Immature natural killer cell (primary cell): ENCODE data around the gene PDE4D. TPM values are rescaled to one million over a fixed set of nuclear protein-coding genes. Genes with fewer than 3 reads are reported as not detected.

Experiments used
- DNase-seq, 3 donors: peaks; one replicate each; pipeline ENCODE4 v3.0.0; 2022; ENCODE audit warnings: mixed read lengths in 1 of 3
- H3K27ac Mint-ChIP-seq, 6 donors: one replicate each; pipeline ENCODE4 v1.8.0; 2020; ENCODE audit warnings: mixed read lengths in 6 of 6, mild to moderate bottlenecking in 5 of 6, inconsistent platforms in 4 of 6, moderate library complexity in 3 of 6
- H3K27me3 Mint-ChIP-seq, 3 donors: one replicate each; pipeline ENCODE4 v1.8.0; 2020 to 2021; ENCODE audit warnings: low read depth in 3 of 3, mild to moderate bottlenecking in 3 of 3, mixed read lengths in 3 of 3, moderate library complexity in 3 of 3, inconsistent platforms in 1 of 3
- H3K36me3 Mint-ChIP-seq, 3 donors: one replicate each; pipeline ENCODE4 v1.8.0; 2020; ENCODE audit warnings: mixed read lengths in 3 of 3, inconsistent platforms in 2 of 3, mild to moderate bottlenecking in 2 of 3
- H3K4me1 Mint-ChIP-seq, 2 donors: one replicate each; pipeline ENCODE4 v1.8.0; 2020; ENCODE audit warnings: inconsistent platforms in 2 of 2, mild to moderate bottlenecking in 2 of 2, mixed read lengths in 2 of 2, moderate library complexity in 1 of 2
- H3K4me3 Mint-ChIP-seq, 5 donors: one replicate each; pipeline ENCODE4 v1.8.0; 2020; ENCODE audit warnings: mild to moderate bottlenecking in 5 of 5, mixed read lengths in 5 of 5, inconsistent platforms in 3 of 5, moderate library complexity in 3 of 5
- H3K9me3 Mint-ChIP-seq, 6 donors: one replicate each; pipeline ENCODE4 v1.8.0; 2020; ENCODE audit warnings: mild to moderate bottlenecking in 6 of 6, mixed read lengths in 6 of 6, inconsistent platforms in 4 of 6, moderate library complexity in 3 of 6
- polyA plus RNA-seq, 3 donors: library from polyadenylated mRNA; unstranded; fragments of 300-500 nt; fragmentation: Illumina TruSeq; gene quantifications; one replicate each; pipeline ENCODE4 v1.2.3, GENCODE V29; 2021

The PDE4D gene
- polyA plus RNA-seq = 10 to 100 TPM; 10.7 to 15.4 (median 12.6) TPM

DNA sequence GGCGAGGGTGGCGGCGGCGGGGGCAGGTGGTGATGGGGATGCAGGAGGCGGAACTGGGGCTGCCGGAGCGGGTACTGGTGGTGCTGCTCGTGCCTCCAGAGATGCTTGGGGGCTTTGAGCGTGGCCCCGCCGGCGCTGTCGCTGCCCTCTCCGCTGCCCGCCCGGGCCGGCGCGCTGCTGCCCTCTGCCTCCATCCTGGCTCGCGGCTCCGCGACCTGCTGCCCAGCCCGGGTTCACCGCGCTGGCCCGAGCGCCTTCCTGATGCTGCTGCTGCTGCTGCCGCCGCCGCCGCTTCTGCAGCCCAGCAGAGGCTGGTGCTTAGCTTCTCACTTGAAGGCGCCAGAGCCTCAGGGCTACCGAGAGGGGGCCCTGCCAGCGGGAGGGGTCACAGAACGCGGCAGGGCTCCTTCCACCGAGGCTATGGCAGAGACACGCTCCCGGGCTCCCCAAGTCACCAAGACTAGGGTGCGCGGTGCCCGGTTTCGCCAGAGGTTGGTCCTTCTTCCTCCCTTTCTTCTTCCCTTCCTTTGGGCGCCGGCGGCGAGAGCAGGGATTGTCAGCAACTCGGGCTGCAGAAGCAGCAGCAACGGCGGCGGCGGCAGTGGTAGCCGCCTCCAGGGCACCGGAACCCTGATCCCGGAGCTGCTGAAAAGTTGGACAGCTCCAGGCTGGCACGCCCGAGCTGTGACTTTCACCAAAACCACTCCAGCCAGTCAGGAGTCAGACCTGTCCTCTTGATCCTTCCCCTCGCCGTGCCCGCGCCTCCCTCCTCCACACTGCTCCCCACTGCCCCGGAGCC, at the start of gene PDE4D:
PDE4D (minus strand) TSS at position 298 of the 799 bp plus-strand sequence.
- H3K9me3 Mint-ChIP-seq = peaks cover 4 to 37% (median 11%) of the 10 kb centered on the region in 6 donors
- peak within 1 kb of the TSS in 1 of 5 donors; percentile 35 for H3K4me3 Mint-ChIP-seq
- peaks cover 8 to 15% (median 14%) of the 10 kb centered on the region in 3 donors for H3K27me3 Mint-ChIP-seq
- DNase-seq = no peak
- peaks cover 5 to 6% (median 6%) of the 10 kb centered on the region in 3 donors for H3K36me3 Mint-ChIP-seq
- H3K4me1 Mint-ChIP-seq = no peaks in the 10 kb centered on the region
- no peak within 1 kb of the TSS for H3K27ac Mint-ChIP-seq

DNA sequence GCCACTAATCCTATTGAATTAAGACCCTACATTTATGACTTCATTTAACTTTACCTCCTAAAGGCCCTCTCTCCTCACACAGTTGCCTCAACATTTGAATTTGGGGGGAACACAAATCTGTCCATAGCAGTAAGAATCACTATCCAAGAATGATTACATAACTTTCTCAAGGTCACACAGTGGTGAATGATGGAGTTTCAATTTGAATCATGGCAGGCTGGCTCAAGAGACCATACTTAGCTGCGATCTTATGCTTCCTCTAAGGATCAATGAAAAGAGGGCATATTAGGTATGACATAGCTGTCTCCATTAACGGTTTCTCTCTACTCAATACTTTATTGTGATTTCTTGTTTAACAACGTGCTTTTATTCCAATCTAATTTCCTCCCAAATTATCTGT, 44.1 kb upstream of the PDE4D start:
- DNase-seq = no peak
- Mint-ChIP-seq H3K4me1 (no peaks in the 10 kb centered on the region), H3K4me3 (no peak overlapping the region), H3K27me3 (peaks cover 0 to 2% (median 0%) of the 10 kb centered on the region in 3 donors), H3K27ac (no peak overlapping the region), H3K36me3 (no peaks in the 10 kb centered on the region), H3K9me3 (peaks cover 0 to 19% (median 11%) of the 10 kb centered on the region in 6 donors)

DNA sequence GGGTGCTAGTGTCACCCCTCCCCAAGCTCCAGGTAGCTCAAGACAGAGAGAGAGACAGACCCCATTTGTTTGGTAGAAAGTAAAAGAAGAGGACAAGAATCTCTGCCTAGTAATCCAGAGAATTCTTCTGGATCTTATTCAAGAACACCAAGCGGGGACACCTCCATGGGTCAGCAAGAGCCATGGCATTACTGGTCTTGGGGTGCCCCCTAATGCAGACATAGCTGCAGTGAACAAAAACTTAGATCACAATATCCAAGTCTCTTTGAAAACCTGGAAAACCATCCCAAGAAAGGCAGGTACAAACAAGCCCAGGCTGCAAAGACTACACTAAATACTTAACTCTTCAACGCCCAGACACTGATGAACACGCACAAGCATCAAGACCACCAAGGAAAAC, 29.9 kb upstream of the PDE4D start:
- H3K27me3 Mint-ChIP-seq = peaks cover 0 to 4% (median 0%) of the 10 kb centered on the region in 3 donors
- DNase-seq = no peak
- H3K9me3 Mint-ChIP-seq = peaks cover 0 to 27% (median 0%) of the 10 kb centered on the region in 6 donors
- H3K4me1 Mint-ChIP-seq = no peaks in the 10 kb centered on the region
- H3K4me3 Mint-ChIP-seq = no peak overlapping the region
- H3K36me3 Mint-ChIP-seq = no peaks in the 10 kb centered on the region
- no peak overlapping the region for H3K27ac Mint-ChIP-seq

DNA sequence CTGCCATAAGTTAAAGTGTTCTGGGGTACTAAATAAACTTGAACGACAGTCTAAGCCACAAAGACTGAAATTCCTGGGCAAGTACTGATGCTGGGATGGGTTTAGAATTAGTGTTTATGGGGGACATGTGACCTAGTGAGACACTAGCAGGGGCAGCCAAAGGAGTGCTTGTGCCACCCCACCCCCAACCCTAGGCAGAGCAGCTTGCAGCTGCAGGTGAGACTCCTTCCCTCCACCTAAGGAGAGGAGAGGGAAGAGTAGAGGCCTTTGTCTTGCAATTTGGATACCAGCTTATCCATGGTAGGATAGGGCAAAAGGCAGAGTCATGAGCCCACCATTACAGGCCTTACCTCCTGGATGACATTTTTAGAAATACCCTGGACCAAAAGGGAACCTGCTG, 28.7 kb upstream of the PDE4D start:
- Mint-ChIP-seq H3K4me1 (no peaks in the 10 kb centered on the region), H3K27ac (no peak overlapping the region), H3K9me3 (peaks cover 0 to 27% (median 0%) of the 10 kb centered on the region in 6 donors), H3K36me3 (no peaks in the 10 kb centered on the region), H3K4me3 (no peak overlapping the region), H3K27me3 (peaks cover 0 to 4% (median 0%) of the 10 kb centered on the region in 3 donors)
- DNase-seq = no peak

DNA sequence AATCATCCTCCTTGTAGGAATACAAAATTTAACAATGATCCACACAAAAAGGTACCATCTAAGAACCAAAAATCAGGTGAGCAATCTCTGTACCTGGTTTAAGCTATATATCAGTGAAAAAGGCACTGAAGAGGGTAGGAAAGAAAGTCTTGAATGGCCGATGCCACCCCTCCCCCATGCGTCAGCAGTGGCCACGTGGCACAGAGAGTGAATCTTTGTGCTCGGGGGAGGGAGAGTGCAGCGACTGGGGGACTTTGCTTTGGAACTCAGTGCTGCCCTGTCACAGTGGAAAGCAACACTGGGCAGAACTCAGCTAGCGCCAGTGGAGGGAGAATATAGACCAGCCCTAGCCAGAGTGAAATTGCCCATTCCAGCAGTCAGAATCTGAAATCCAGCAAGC, 28.3 kb upstream of the PDE4D start:
- H3K36me3 Mint-ChIP-seq = no peaks in the 10 kb centered on the region
- H3K4me1 Mint-ChIP-seq = no peaks in the 10 kb centered on the region
- no peak overlapping the region for H3K27ac Mint-ChIP-seq
- DNase-seq = no peak
- H3K27me3 Mint-ChIP-seq = peaks cover 0 to 4% (median 0%) of the 10 kb centered on the region in 3 donors
- H3K4me3 Mint-ChIP-seq = no peak overlapping the region
- H3K9me3 Mint-ChIP-seq = peaks cover 0 to 27% (median 0%) of the 10 kb centered on the region in 6 donors

GRCh38 chr5:59919484-59919883, 26.0 kb upstream of the PDE4D start:
- no peak overlapping the region for H3K27ac Mint-ChIP-seq
- no peaks in the 10 kb centered on the region for H3K4me1 Mint-ChIP-seq
- no peak overlapping the region for H3K4me3 Mint-ChIP-seq
- peaks cover 0 to 5% (median 0%) of the 10 kb centered on the region in 3 donors for H3K27me3 Mint-ChIP-seq
- H3K9me3 Mint-ChIP-seq = peaks cover 0 to 19% (median 0%) of the 10 kb centered on the region in 6 donors
- no peak for DNase-seq
- no peaks in the 10 kb centered on the region for H3K36me3 Mint-ChIP-seq

- no peak for DNase-seq
- H3K9me3 Mint-ChIP-seq = peaks cover 0 to 7% (median 0%) of the 10 kb centered on the region in 6 donors
- H3K4me3 Mint-ChIP-seq = no peak overlapping the region
- peaks cover 0 to 3% (median 1%) of the 10 kb centered on the region in 3 donors for H3K27me3 Mint-ChIP-seq
- no peaks in the 10 kb centered on the region for H3K4me1 Mint-ChIP-seq
- H3K36me3 Mint-ChIP-seq = no peaks in the 10 kb centered on the region
- H3K27ac Mint-ChIP-seq = no peak overlapping the region
These were observed 23.6 kb upstream of the PDE4D start for GRCh38 chr5:59917121-59917520.

- no peaks in the 10 kb centered on the region for H3K36me3 Mint-ChIP-seq
- peaks cover 0 to 7% (median 0%) of the 10 kb centered on the region in 6 donors for H3K9me3 Mint-ChIP-seq
- no peak overlapping the region for H3K4me3 Mint-ChIP-seq
- H3K27ac Mint-ChIP-seq = no peak overlapping the region
- H3K4me1 Mint-ChIP-seq = no peaks in the 10 kb centered on the region
- DNase-seq = no peak
- H3K27me3 Mint-ChIP-seq = no peaks in the 10 kb centered on the region
These were observed 11.7 kb upstream of the PDE4D start for GRCh38 chr5:59905188-59905587.

DNA sequence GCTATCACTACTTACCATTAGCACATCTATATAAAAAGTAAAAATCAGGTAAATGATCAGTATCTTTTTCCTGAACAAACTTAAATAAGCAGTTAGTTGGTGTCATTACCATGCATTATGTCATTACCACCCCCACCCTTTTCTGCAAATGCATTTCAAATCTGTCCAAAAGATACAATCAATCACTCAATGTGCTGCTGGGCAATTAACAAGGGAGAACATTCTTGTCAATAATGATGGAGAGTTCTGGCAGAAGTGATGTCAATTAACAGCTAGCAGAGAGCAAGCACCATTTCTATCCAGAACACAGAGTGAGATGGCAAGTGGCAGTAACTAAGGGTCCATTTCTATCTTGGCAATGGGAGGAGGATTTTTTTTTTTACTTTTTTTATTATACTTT, 3.5 kb upstream of the PDE4D start:
- peaks cover 6 to 14% (median 6%) of the 10 kb centered on the region in 3 donors for H3K27me3 Mint-ChIP-seq
- DNase-seq = no peak
- H3K9me3 Mint-ChIP-seq = peaks cover 4 to 29% (median 10%) of the 10 kb centered on the region in 6 donors
- no peak overlapping the region for H3K4me3 Mint-ChIP-seq
- peaks cover 5 to 6% (median 6%) of the 10 kb centered on the region in 3 donors for H3K36me3 Mint-ChIP-seq
- H3K27ac Mint-ChIP-seq = no peak overlapping the region
- no peaks in the 10 kb centered on the region for H3K4me1 Mint-ChIP-seq

GRCh38 chr5:59891962-59892643, 1.4 kb downstream of the PDE4D start:
- Mint-ChIP-seq H3K36me3 (peaks cover 5 to 6% (median 6%) of the 10 kb centered on the region in 3 donors), H3K27ac (no peak overlapping the region), H3K27me3 (peaks cover 8 to 14% (median 14%) of the 10 kb centered on the region in 3 donors), H3K4me1 (no peaks in the 10 kb centered on the region), H3K4me3 (no peak overlapping the region), H3K9me3 (peaks cover 4 to 37% (median 10%) of the 10 kb centered on the region in 6 donors)
- DNase-seq = no peak

- Mint-ChIP-seq H3K27ac (no peak overlapping the region), H3K4me3 (no peak overlapping the region), H3K27me3 (peaks cover 7 to 11% (median 10%) of the 10 kb centered on the region in 3 donors), H3K36me3 (peaks cover 0 to 3% (median 0%) of the 10 kb centered on the region in 3 donors), H3K4me1 (no peaks in the 10 kb centered on the region), H3K9me3 (peaks cover 0 to 9% (median 4%) of the 10 kb centered on the region in 6 donors)
- DNase-seq = no peak
These were observed 6.3 kb downstream of the PDE4D start for GRCh38 chr5:59887274-59887673.

DNA sequence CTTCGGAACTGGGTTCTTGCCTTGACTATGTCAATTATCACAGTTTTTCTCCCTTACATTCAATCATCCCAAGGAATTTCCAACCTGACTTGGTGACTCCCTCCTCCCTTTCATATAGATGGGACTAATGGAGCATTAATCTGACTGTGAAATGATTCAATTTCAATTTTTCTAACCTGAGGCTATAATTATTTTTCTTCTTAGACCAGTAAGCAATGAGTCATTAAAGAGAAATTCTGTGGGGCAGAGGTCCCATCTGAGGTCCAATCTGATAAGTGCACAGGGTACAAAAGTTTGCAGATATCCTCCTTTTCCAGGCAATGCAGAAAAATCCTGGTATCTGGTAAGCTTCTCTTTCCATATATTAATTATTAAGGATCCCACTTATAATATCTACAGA, 18.9 kb downstream of the PDE4D start:
- peaks cover 0 to 10% (median 2%) of the 10 kb centered on the region in 6 donors for H3K9me3 Mint-ChIP-seq
- peaks cover 2 to 4% (median 2%) of the 10 kb centered on the region in 3 donors for H3K27me3 Mint-ChIP-seq
- no peak overlapping the region for H3K4me3 Mint-ChIP-seq
- H3K27ac Mint-ChIP-seq = no peak overlapping the region
- no peaks in the 10 kb centered on the region for H3K4me1 Mint-ChIP-seq
- H3K36me3 Mint-ChIP-seq = peaks cover 0 to 3% (median 0%) of the 10 kb centered on the region in 3 donors
- DNase-seq = no peak

DNA sequence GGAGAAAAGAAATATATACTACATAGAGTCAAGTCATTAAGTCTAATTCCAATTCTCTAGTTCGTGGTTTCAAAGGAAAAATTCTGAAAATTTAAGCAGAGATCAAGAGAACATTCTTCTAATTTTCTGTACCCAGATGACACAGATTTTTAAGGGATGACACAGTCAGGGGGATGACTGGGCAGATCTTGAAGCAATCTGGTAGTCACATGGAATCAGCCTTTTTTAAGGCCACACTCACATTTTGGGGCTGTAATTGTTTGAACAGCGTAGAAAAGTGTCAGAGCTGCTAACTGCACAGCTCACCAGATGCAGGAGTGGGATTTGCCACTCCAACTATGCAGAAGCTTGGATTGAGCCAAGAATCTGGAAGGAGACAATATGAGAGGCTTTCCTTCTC, 20.4 kb downstream of the PDE4D start:
- Mint-ChIP-seq H3K4me1 (no peaks in the 10 kb centered on the region), H3K27me3 (peaks cover 2 to 5% (median 4%) of the 10 kb centered on the region in 3 donors), H3K36me3 (peaks cover 0 to 3% (median 0%) of the 10 kb centered on the region in 3 donors), H3K27ac (no peak overlapping the region), H3K9me3 (peaks cover 0 to 9% (median 2%) of the 10 kb centered on the region in 6 donors), H3K4me3 (no peak overlapping the region)
- DNase-seq = no peak

DNA sequence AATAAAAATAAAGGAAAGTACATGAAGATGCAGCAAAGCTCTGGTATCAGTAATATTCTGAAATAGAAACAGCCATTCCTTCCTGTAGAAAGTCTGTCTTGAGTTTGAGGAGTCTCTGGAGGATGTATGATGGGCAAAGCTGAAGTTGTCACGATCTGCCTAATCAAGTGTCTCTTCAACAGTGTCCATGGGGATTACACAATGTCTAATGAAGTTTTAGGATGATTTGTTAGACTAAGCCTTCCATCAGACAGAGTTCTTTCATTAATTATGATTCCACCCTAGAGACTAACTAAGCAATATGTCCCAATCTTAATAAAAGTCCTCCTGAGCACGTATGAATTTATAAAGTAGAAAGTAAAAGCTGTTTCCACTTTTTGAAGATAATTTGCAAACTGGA, 26.9 kb downstream of the PDE4D start:
- H3K27me3 Mint-ChIP-seq = peaks cover 0 to 3% (median 3%) of the 10 kb centered on the region in 3 donors
- no peak overlapping the region for H3K27ac Mint-ChIP-seq
- H3K4me1 Mint-ChIP-seq = no peaks in the 10 kb centered on the region

More for the DNA sequence above, 26.9 kb downstream of the PDE4D start:
- DNase-seq = no peak
- peaks cover 0 to 3% (median 0%) of the 10 kb centered on the region in 3 donors for H3K36me3 Mint-ChIP-seq
- no peak overlapping the region for H3K4me3 Mint-ChIP-seq
- peaks cover 0 to 6% (median 0%) of the 10 kb centered on the region in 6 donors for H3K9me3 Mint-ChIP-seq
